B cell (primary cell): ENCODE results near the gene NXNL1. TPM values are rescaled to one million over a fixed set of nuclear protein-coding genes. Genes with fewer than 3 reads are reported as not detected.

Experiments used
- ATAC-seq: fragments of 200-7000 bp; cut with Tn5 transposase; one replicate; pipeline ENCODE4 v1.10.0; 2021; ENCODE audit warnings: low read depth, mild to moderate bottlenecking, moderate number of reproducible peaks, moderate library complexity
- CTCF ChIA-PET: fragments of 350-600 bp; sonication (Branson Sonifier 250); formaldehyde crosslinking; loops from one replicate; lab custom pipeline; 2021; ENCODE audit warnings: antibody characterized with exemption, inconsistent platforms; lab: Charles Lee
- POLR2A ChIA-PET: fragments of 350-600 bp; sonication (Branson Sonifier 250); formaldehyde crosslinking; loops from one replicate; lab custom pipeline; 2021; ENCODE audit warnings: antibody characterized with exemption; lab: Charles Lee
- DNase-seq: peaks from one replicate; pipeline ENCODE4 v3.0.0; 2013
- H2AFZ ChIP-seq: 2 replicates; pipeline ENCODE4 v1.6.1; 2012; ENCODE audit warnings: mild to moderate bottlenecking, low read depth, low read length; ENCODE audit not compliant: insufficient read depth, poor library complexity, severe bottlenecking
- H3K27ac ChIP-seq, 2 donors: 1 replicate in 1 of 2; 2 replicates in 1 of 2; pipeline ENCODE4 v1.5.1; 2012 to 2013; ENCODE audit warnings: low read length in 2 of 2, mild to moderate bottlenecking in 2 of 2, moderate library complexity in 1 of 2
- H3K27me3 ChIP-seq, 4 experiments: fragments of 200-600 bp in 1 of 4; sonication (generic) in 1 of 4; replicated peaks in 1 of 4; 1 replicate in 2 of 4; 2 replicates in 2 of 4; pipeline versions ENCODE4 v1.6.1 to v1.7.0; 2013 to 2016; ENCODE audit warnings: low read length in 3 of 4, mild to moderate bottlenecking in 2 of 4, mixed read lengths in 1 of 4, moderate library complexity in 1 of 4; ENCODE audit not compliant: insufficient read depth in 4 of 4, control insufficient read depth in 3 of 4; ENCODE audit errors: control extremely low read depth in 1 of 4
- H3K36me3 ChIP-seq, 2 experiments: replicated peaks in 1 of 2; 1 replicate in 1 of 2; 2 replicates in 1 of 2; pipeline versions ENCODE4 v1.6.1 to v1.7.1; 2013; ENCODE audit warnings: low read length in 1 of 2; ENCODE audit not compliant: insufficient read depth in 2 of 2, control insufficient read depth in 1 of 2; ENCODE audit errors: control extremely low read depth in 1 of 2, extremely low read depth in 1 of 2
- H3K4me1 ChIP-seq, 2 donors: fragments of 200-600 bp in 1 of 2; sonication (generic) in 1 of 2; 1 replicate in 1 of 2; 2 replicates in 1 of 2; pipeline versions ENCODE4 v1.5.1 to v1.6.1; 2013 to 2017; ENCODE audit warnings: low read length in 2 of 2; ENCODE audit not compliant: control insufficient read depth in 2 of 2, insufficient read depth in 2 of 2
- H3K4me2 ChIP-seq: replicated peaks from 2 replicates; pipeline ENCODE3; 2012; ENCODE audit warnings: mild to moderate bottlenecking, low read depth, low read length; ENCODE audit not compliant: poor library complexity, severe bottlenecking
- H3K4me3 ChIP-seq, 5 experiments: fragments of 200-600 bp in 1 of 5; sonication (generic) in 1 of 5; 1 replicate in 3 of 5; 2 replicates in 2 of 5; pipeline versions ENCODE4 v1.5.1 to v1.7.0; 2011 to 2016; ENCODE audit warnings: low read length in 4 of 5, mild to moderate bottlenecking in 4 of 5, low read depth in 2 of 5, control low read depth in 1 of 5, moderate library complexity in 1 of 5; ENCODE audit not compliant: insufficient read depth in 1 of 5; ENCODE audit errors: control extremely low read depth in 1 of 5, extremely low read depth in 1 of 5
- H3K79me2 ChIP-seq: fragments of 200-600 bp; sonication (generic); one replicate; pipeline ENCODE4 v1.6.0; 2016; ENCODE audit warnings: low read length; ENCODE audit not compliant: control insufficient read depth, insufficient read depth
- H3K9ac ChIP-seq: fragments of 200-600 bp; sonication (generic); 2 replicates; pipeline ENCODE4 v1.6.1; 2017; ENCODE audit warnings: mild to moderate bottlenecking, low read length, moderate library complexity
- H3K9me3 ChIP-seq, 3 donors: one replicate each; pipeline versions ENCODE4 v1.6.1 to v1.7.1; 2013; ENCODE audit warnings: low read length in 2 of 3; ENCODE audit not compliant: control insufficient read depth in 2 of 3, insufficient read depth in 1 of 3; ENCODE audit errors: control extremely low read depth in 1 of 3
- H4K20me1 ChIP-seq: 2 replicates; pipeline ENCODE4 v1.6.0; 2012; ENCODE audit warnings: mild to moderate bottlenecking, low read length; ENCODE audit not compliant: insufficient read depth, control insufficient read depth, poor library complexity, severe bottlenecking
- H3K27ac Mint-ChIP-seq: one replicate; pipeline ENCODE4 v1.8.0; 2021; ENCODE audit warnings: mixed read lengths
- H3K27me3 Mint-ChIP-seq: one replicate; pipeline ENCODE4 v1.8.0; 2021; ENCODE audit warnings: mixed read lengths
- H3K4me1 Mint-ChIP-seq: one replicate; pipeline ENCODE4 v1.8.0; 2021; ENCODE audit warnings: mixed read lengths
- H3K4me3 Mint-ChIP-seq: one replicate; pipeline ENCODE4 v1.8.0; 2021; ENCODE audit warnings: mixed read lengths
- H3K9me3 Mint-ChIP-seq: one replicate; pipeline ENCODE4 v1.8.0; 2022; ENCODE audit warnings: mixed read lengths; ENCODE audit not compliant: insufficient read depth
- EZH2 ChIP-seq: IDR thresholded peaks from 2 replicates; pipeline ENCODE4 v1.6.1; 2012; ENCODE audit warnings: borderline replicate concordance, low read depth, mild to moderate bottlenecking, moderate library complexity, low read length; ENCODE audit not compliant: insufficient read depth, poor library complexity, severe bottlenecking
- WGBS: methylation state at CpG from one replicate; pipeline ENCODE4 v1.1.5; 2013; ENCODE audit warnings: missing lambda C conversion rate; ENCODE audit not compliant: insufficient coverage; 5-methylcytosine and 5-hydroxymethylcytosine counted together
- intact Hi-C: fragments of 100-400 bp; cut with micrococcal nuclease; formaldehyde crosslinking; loops from one replicate; pipeline ENCODE4 v1.10.0; 2022
- polyA plus RNA-seq: library from polyadenylated mRNA; depleted of rRNA; stranded (reverse); fragments of >200 nt; gene quantifications from 2 replicates; pipeline ENCODE4 v1.2.3, GENCODE V29; 2012
- total RNA-seq, 2 donors: library from RNA; stranded (reverse); fragments of 120-200 nt in 1 of 2; gene quantifications; 1 replicate in 1 of 2; 2 replicates in 1 of 2; pipeline versions ENCODE4 v1.2.3 to v1.2.4, GENCODE V29; 2013 to 2022
- TF ChIP-seq, protein P1 (sequence below): fragments of 200-600 bp; IDR thresholded peaks from one replicate; pipeline ENCODE4 v1.8.0; 2022; ENCODE audit warnings: antibody characterized with exemption, mild to moderate bottlenecking

Gene NXNL1
- total and polyA plus RNA-seq, 2 donors (not counting 1 experiment from before 2014, with no cell fraction given): not detected

DNA sequence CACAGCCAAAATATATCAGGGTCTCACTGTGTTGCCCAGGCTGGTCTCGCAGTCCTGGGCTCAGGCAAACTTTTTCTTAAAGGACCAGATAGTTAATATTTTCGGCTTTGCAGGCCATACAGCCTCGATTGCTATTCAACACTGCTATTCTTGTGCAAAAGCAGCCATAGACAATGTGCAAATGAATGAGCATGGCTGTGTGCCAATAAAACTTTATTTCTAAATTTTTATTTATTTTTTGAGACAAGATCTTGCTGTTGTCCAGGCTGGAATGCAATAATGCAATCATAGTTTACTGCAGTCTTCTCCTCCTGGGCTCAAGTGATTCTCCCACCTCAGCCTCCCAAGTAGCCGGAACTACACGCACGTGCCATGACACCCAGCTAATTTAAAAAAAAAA is 42.5 kb upstream of the NXNL1 start:
- DNase-seq (no peak), ATAC-seq (no peak)
- Mint-ChIP-seq H3K4me1 (peaks cover 10% of the 10 kb centered on the region), H3K27me3 (no peaks in the 10 kb centered on the region), H3K9me3 (no peaks in the 10 kb centered on the region), H3K27ac (no peak overlapping the region), H3K4me3 (no peak overlapping the region)
- WGBS: 95% methylated on average over 3 of the region's 6 CpGs
- Histone ChIP-seq H4K20me1 (peaks cover 21% of the 10 kb centered on the region), H2AFZ (no peak overlapping the region), H3K4me3 (no peak overlapping the region), H3K79me2 (peaks cover 39% of the 10 kb centered on the region), H3K4me1 (no peaks in the 10 kb centered on the region), H3K4me2 (no peak overlapping the region), H3K36me3 (peaks cover 0 to 7% of the 10 kb centered on the region in 2 experiments), H3K9me3 (no peaks in the 10 kb centered on the region), H3K27me3 (no peaks in the 10 kb centered on the region), H3K9ac (no peak overlapping the region), H3K27ac (no peak overlapping the region)
- ChIA-PET POLR2A (interaction anchor here (0.6 kb wide), 1 partner anchor 284 kb away, joined by 4 read pairs; no protein-coding TSS in a partner anchor), CTCF (interaction anchor here (1.1 kb wide), 1 partner anchor 9 kb away, joined by 3 read pairs; the partner anchor contains the start of gene PGLS)
- TF ChIP-seq, protein P1, sequence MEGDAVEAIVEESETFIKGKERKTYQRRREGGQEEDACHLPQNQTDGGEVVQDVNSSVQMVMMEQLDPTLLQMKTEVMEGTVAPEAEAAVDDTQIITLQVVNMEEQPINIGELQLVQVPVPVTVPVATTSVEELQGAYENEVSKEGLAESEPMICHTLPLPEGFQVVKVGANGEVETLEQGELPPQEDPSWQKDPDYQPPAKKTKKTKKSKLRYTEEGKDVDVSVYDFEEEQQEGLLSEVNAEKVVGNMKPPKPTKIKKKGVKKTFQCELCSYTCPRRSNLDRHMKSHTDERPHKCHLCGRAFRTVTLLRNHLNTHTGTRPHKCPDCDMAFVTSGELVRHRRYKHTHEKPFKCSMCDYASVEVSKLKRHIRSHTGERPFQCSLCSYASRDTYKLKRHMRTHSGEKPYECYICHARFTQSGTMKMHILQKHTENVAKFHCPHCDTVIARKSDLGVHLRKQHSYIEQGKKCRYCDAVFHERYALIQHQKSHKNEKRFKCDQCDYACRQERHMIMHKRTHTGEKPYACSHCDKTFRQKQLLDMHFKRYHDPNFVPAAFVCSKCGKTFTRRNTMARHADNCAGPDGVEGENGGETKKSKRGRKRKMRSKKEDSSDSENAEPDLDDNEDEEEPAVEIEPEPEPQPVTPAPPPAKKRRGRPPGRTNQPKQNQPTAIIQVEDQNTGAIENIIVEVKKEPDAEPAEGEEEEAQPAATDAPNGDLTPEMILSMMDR: no peak
- TF ChIP-seq EZH2: no peak
- intact Hi-C loops: no loop called here

DNA sequence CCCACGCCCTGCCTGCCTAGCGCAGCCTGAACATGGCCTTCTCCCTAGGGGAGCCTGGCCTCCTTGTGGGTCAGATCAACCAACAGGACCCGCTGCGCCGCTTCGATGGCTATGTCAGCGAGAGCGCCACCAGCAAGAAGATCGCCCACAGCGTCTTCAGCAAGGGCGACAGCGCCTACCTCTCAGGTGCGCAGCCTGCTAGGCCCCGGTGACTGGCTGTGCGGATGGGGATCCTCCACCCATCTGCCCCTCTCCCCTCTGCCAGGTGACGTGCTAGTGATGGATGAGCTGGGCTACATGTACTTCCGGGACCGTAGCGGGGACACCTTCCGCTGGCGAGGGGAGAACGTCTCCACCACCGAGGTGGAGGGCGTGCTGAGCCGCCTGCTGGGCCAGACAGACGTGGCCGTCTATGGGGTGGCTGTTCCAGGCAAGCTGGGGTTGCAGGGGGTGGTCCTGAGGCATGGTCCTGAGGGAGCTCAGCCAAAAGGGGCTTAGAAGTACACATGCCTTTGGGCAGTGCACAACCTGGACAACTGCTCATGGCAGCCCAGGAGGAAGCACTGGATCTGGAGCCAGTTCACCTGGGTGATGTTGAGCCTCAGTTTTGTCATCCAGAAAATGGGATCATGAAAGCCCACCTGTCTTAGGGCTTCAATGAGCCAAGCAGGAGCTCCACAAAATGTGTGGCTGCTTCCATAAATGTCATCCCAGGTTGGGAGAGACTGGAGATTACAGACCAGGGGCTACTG is 39.9 kb upstream of the NXNL1 start:
- H4K20me1 ChIP-seq: peaks cover 15% of the 10 kb centered on the region
- H3K27me3 Mint-ChIP-seq: no peaks in the 10 kb centered on the region
- WGBS: 97% methylated on average over 27 of the region's 27 CpGs
- DNase-seq (no peak), ATAC-seq (no peak)
- H3K4me2 ChIP-seq: no peak overlapping the region
- no peaks in the 10 kb centered on the region for H3K9me3 Mint-ChIP-seq
- CTCF ChIA-PET: interaction anchor here (7.4 kb wide), 1 partner anchor 74 kb away, joined by 79 read pairs; no protein-coding TSS in a partner anchor
- TF ChIP-seq EZH2: no peak
- TF ChIP-seq, protein P1: no peak
- H3K4me1 ChIP-seq: peaks cover 7 to 21% of the 10 kb centered on the region in 2 donors
- peaks cover 0 to 5% of the 10 kb centered on the region in 2 experiments for H3K36me3 ChIP-seq
- peaks cover 30% of the 10 kb centered on the region for H3K79me2 ChIP-seq
- H3K27me3 ChIP-seq: no peaks in the 10 kb centered on the region
- H2AFZ ChIP-seq: no peak overlapping the region
- POLR2A ChIA-PET: no interaction called here
- intact Hi-C loops: no loop called here
- H3K9ac ChIP-seq: no peak overlapping the region
- H3K4me3 Mint-ChIP-seq: no peak overlapping the region
- H3K27ac Mint-ChIP-seq: no peak overlapping the region
- H3K27ac ChIP-seq: no peak overlapping the region
- peaks cover 24% of the 10 kb centered on the region for H3K4me1 Mint-ChIP-seq
- no peak overlapping the region for H3K4me3 ChIP-seq
- no peaks in the 10 kb centered on the region for H3K9me3 ChIP-seq
